Upper lobe of right lung (tissue), 1 donor: Measurements from ENCODE around the gene ARPC1B. TPM values are rescaled to one million over a fixed set of nuclear protein-coding genes. Genes with fewer than 3 reads are reported as not detected.
"Not testable (repeated sequence)": the region's sequence is repeated elsewhere in the genome, so short reads cannot be mapped to it uniquely, and the experiment has no call there.

Experiments
- ATAC-seq: fragments of 200-7000 bp; cut with Tn5 transposase; one replicate; pipeline ENCODE4 v1.9.1; 2020; ENCODE audit warnings: mild to moderate bottlenecking, moderate library complexity
- DNase-seq: peaks from one replicate; pipeline ENCODE4 v3.0.0-alpha.2; 2020
- H3K27ac ChIP-seq: fragments of 200-600 bp; one replicate; pipeline ENCODE4 v1.8.0; 2022
- H3K27me3 ChIP-seq: fragments of 200-600 bp; one replicate; pipeline ENCODE4 v1.8.0; 2022; ENCODE audit warnings: mild to moderate bottlenecking
- H3K36me3 ChIP-seq: fragments of 200-600 bp; one replicate; pipeline ENCODE4 v1.8.0; 2022
- H3K4me1 ChIP-seq: fragments of 200-600 bp; one replicate; pipeline ENCODE4 v1.8.0; 2022
- H3K4me3 ChIP-seq: fragments of 200-600 bp; one replicate; pipeline ENCODE4 v1.8.0; 2022; ENCODE audit warnings: mild to moderate bottlenecking
- H3K9me3 ChIP-seq: fragments of 200-600 bp; one replicate; pipeline ENCODE4 v1.8.0; 2022
- CTCF ChIP-seq: fragments of 200-600 bp; IDR thresholded peaks from one replicate; pipeline ENCODE4 v1.8.0; 2022; ENCODE audit warnings: antibody characterized with exemption
- intact Hi-C: fragments of 100-400 bp; cut with DNase I; formaldehyde crosslinking; loops from one replicate; pipeline ENCODE4 v1.11.0; 2022
- total RNA-seq: library from RNA; stranded (reverse); fragmentation: NEBNext Ultra II Directional; extraction: Animal tissue kit (Norgen Biotek cat#: 25700); gene quantifications from one replicate; pipeline ENCODE4 v1.2.1, GENCODE V29; 2021
- donor health status: DM: no; HTN: yes; CAD: no; lungs with severe emphysema.

Gene ARPC1B
- total RNA-seq, 1 donor from 2014 or later, result 219 TPM

DNA sequence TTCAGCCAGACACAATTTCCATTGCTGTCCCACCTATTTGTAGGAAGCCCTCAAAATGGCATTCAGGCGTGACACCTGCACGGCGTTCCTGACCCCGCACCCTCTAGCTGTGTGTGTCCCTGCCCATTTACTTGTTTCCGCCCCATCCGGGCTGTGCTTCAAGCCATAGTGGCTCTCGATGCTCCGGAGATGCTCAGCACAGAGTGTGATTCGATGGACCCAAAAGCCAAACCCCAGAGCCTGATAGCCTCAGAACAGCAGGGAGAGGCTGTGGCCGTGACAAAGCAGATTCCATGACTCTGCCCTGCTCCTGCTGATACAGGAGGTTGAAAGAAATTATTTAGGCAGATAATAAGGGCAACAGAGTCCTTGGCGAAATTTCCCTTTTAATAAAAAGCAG lies 47.7 kb downstream of the ARPC1B start:
- H3K27ac ChIP-seq, result no peak overlapping the region
- intact Hi-C loops, result no loop called here
- H3K27me3 ChIP-seq, result no peaks in the 10 kb centered on the region
- H3K4me1 ChIP-seq, result no peaks in the 10 kb centered on the region
- no peaks in the 10 kb centered on the region for H3K9me3 ChIP-seq
- H3K4me3 ChIP-seq, result no peak overlapping the region
- DNase-seq (no peak), ATAC-seq (no peak)
- no peak for TF ChIP-seq CTCF
- H3K36me3 ChIP-seq, result peaks cover 82% of the 10 kb centered on the region

GRCh38 chr7:99422625-99423024 lies 48.1 kb downstream of the ARPC1B start:
- no peak overlapping the region for H3K4me3 ChIP-seq
- intact Hi-C loops, result no loop called here
- DNase-seq (no peak), ATAC-seq (no peak)
- no peaks in the 10 kb centered on the region for H3K9me3 ChIP-seq
- H3K36me3 ChIP-seq, result peaks cover 77% of the 10 kb centered on the region
- no peak for TF ChIP-seq CTCF
- no peak overlapping the region for H3K27ac ChIP-seq
- no peaks in the 10 kb centered on the region for H3K27me3 ChIP-seq
- no peaks in the 10 kb centered on the region for H3K4me1 ChIP-seq

GRCh38 chr7:99424932-99425730 lies 50.6 kb downstream of the ARPC1B start:
- H3K27me3 ChIP-seq, result no peaks in the 10 kb centered on the region
- no peak for TF ChIP-seq CTCF
- H3K36me3 ChIP-seq, result peaks cover 67% of the 10 kb centered on the region
- H3K9me3 ChIP-seq, result no peaks in the 10 kb centered on the region
- ATAC-seq (peak; percentile 14), DNase-seq (no peak)
- no peaks in the 10 kb centered on the region for H3K4me1 ChIP-seq
- H3K4me3 ChIP-seq, result no peak overlapping the region
- intact Hi-C loops, result no loop called here
- H3K27ac ChIP-seq, result no peak overlapping the region

GRCh38 chr7:99428972-99429566 lies 54.5 kb downstream of the ARPC1B start:
- Histone ChIP-seq H3K27ac (no peak overlapping the region), H3K27me3 (no peaks in the 10 kb centered on the region), H3K36me3 (peaks cover 65% of the 10 kb centered on the region), H3K4me3 (no peak overlapping the region), H3K9me3 (no peaks in the 10 kb centered on the region), H3K4me1 (no peaks in the 10 kb centered on the region)
- ATAC-seq (peak; percentile 15), DNase-seq (no peak)
- intact Hi-C loops, result no loop called here
- TF ChIP-seq CTCF, result no peak

DNA sequence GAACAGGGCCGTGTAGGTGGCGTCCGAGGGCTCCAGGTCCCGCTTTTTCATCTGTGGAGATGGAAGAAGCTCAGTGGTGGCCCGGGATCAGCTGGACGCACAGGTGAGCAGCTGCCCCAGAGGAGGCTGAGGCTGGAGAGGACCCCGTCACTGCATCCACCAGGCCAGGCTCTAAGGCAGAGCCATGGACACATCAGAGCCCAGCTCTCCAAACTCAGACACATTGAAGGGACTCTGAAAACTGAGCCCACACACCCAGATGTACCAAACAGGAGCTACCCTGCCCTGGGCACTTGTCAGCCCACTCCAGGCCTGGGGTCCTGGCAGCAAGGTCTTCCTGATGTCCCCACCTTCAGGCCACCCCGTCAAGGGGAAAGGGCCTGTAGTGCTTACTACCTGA lies 55.2 kb downstream of the ARPC1B start:
- TF ChIP-seq CTCF, result no peak
- Histone ChIP-seq H3K36me3 (peaks cover 65% of the 10 kb centered on the region), H3K9me3 (no peaks in the 10 kb centered on the region), H3K27ac (no peak overlapping the region), H3K4me1 (no peaks in the 10 kb centered on the region), H3K27me3 (no peaks in the 10 kb centered on the region), H3K4me3 (no peak overlapping the region)
- ATAC-seq (no peak), DNase-seq (no peak)
- intact Hi-C loops, result no loop called here

GRCh38 chr7:99431756-99432540 lies 57.4 kb downstream of the ARPC1B start:
- H3K36me3 ChIP-seq, result peaks cover 61% of the 10 kb centered on the region
- intact Hi-C loops, H3K4me3 ChIP-seq, H3K27me3 ChIP-seq, H3K27ac ChIP-seq, H3K4me1 ChIP-seq, ATAC-seq, H3K9me3 ChIP-seq, DNase-seq: not testable (repeated sequence)
